Islet precursor cell (in vitro differentiated cells): ENCODE data around the gene SHC1.

Experiments
- DNase-seq: peaks from one replicate; pipeline ENCODE4 v3.0.0-alpha.2; 2018

The SHC1 gene

DNA sequence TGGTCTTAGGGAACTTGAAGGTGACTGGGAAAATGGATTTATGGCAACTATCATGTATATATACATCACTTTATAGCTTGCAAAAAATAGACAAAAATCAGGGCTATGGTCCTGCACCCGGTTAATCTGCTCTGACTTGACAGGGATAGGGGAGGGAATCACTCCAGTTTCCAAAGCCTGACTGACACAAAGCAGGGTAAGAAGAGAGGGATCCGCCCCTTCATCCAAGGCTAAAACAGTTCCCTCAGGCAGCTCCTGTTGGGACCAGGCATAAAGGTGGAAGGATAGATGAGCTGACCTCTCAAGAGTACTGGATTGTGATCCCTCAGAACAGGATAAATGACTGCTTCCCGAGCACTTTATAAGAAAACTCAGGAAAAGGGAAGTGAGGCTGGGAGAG lies 16.0 kb downstream of the SHC1 start:
- DNase-seq = no peak

- no peak for DNase-seq
These were observed 16.9 kb downstream of the SHC1 start for GRCh38 chr1:154953611-154954038.

DNA sequence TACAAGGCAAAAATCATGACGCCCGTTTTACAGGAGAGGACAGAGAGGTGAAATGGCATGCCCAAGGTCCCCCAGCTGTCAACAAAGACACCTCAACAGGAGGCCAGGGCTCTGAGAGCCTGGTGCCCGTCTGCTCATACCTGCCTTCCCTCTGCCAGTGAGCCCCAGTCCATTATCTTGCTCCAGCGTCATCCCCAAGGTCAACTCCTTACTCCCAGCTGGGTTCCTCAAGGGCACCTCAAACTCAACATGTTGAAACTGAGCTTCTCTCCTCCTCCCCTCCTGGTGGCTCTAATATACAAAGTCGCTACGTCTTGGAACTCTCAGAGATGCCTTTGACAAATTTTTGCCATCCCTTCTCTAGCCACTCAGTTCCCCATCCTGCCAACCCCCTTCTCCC lies 17.9 kb downstream of the SHC1 start:
- no peak for DNase-seq

- DNase-seq = no peak
These were observed 18.5 kb downstream of the SHC1 start for GRCh38 chr1:154951901-154952657.

- DNase-seq = no peak
These were observed 22.5 kb downstream of the SHC1 start for GRCh38 chr1:154948079-154948478.

DNA sequence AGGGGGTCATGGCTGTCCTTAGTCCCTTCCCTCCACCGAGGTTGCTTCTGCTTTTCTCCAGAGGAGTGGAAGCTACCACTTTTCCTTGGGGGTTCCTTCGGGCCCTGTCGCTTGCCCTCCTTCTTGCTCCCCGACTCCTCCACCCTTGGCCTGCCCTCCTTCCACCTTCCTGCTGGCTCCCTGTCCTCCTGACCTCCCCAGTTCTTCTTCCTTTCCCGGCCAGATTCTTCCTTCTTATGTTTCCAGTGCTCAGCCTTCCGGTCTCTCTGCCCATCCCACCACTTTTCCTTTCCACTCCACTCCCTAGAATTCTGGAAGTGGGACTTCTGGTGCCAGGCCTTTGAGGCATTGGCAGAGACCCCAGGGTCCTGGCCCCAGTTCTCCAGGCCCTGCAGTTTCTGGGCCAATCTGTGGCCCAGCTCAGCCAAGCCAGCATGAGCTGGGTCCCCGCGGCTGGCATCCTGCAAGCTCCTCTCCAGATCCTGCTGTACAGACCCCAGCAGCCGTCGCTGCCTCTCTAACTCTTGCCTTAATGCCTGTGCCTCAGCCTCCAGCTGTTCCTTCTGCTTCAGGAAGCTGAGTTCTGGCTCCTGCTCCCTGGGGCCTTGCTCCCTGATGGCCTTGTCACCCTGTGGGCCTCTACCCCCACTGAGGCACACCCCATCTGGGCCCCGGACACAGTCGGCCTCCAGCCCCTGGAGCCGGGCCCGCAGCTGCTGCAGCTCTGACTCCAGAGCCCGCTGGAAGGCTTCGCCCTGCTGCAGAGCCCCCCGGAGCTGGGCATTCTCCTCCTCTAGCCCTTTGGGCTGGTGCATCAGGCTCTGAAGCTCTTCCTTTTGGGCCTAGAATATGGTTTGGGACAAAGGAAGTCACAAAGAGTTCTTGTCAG lies 24.3 kb downstream of the SHC1 start:
- no peak for DNase-seq

GRCh38 chr1:154945160-154945961 lies 25.2 kb downstream of the SHC1 start:
- no peak for DNase-seq

DNA sequence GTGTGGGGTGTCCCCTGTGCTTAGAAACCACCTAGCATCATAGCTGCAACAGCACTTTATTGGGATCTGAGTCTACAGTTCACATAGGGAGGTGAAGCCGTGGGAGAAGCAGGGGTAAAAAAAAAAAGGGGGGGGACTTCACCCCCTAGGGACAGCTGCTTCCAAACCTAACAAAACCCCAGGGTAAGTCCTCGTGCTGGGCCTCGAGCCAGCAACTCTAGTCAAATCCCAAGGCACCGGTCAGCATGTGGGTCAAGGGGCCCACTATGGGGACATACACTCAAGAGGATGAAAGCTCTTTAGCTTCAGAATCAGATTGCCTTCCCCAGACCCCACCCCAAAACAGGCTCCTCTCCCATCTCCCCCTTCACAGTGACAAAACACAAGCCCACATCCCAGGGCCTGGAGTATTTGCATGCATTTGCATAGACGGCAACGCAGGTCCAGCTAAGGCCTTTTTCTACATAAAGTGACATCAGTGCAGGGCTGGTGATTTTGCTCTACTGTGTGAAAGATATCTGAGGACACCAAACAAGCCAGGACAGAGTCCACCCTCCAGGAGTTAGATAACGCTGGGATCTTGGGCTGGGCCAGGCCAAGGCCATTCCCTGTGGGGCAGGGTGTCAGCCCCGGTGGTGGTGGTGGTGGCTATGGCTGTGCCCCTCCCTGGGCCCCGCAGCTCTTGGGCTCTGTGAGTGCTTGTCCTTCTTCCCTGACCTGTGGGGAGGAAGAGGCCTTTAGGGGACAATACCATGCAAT lies 26.0 kb downstream of the SHC1 start:
- no peak for DNase-seq

- DNase-seq = no peak
These were observed 26.7 kb downstream of the SHC1 start for GRCh38 chr1:154943649-154944400.

GRCh38 chr1:154941333-154942013 lies 29.1 kb downstream of the SHC1 start:
- DNase-seq = peak; percentile 77

GRCh38 chr1:154940651-154941194 lies 29.8 kb downstream of the SHC1 start:
- DNase-seq = no peak

DNA sequence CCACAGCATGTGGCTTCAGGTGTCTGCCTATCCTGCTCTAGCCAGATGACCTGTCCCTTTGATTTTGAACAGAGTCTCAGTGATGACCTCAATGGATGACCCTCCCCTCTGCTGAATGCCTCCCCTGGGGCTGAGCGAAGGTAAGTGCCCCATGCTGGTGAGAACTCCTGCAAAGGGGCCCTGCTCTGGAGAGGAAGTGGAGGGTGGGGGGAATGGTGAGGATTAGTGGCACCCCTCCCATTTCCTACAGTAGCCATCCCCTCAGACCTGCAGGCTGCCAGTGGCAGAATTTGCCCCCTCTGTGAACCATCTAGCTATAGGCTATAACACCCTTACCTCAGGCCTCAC lies 30.4 kb downstream of the SHC1 start:
- DNase-seq = peak; percentile 70

DNA sequence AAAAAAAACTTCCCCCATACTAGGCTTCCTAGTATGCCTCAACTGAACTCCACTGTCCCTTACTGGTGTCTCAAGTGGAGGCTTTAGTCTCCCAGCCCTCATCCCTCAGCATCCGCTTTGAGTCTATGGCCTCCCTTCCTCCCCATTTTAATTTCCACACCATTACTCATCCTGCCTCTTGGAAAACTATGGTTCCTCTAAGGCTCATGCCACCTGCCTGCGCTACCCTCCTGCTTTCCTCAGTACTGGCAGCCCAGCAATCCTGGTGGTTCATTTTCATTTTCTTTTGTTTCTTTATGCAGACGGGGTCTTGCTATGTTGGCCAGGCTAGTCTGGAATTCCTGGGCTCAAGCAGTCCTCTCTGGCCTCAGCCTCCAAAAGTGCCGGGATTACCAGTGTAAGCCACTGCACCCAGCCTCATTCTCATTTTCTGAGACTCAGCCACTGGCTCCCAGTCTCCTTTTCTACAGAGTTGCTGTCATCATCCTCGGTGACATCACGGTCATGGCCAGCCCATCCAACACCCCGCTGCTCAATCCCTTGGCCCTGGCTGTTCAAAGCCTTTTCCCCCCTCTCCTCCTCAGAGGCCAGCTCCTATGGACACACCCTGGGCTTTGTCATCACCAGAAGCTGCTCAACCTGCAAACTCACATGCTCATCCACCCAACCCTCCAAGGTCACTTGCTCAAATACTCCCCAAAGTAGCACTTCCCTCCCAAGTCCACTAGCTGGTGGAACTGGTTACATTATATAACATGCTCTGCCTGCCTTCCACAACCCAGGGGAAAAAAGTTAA lies 31.7 kb downstream of the SHC1 start:
- DNase-seq = no peak

DNA sequence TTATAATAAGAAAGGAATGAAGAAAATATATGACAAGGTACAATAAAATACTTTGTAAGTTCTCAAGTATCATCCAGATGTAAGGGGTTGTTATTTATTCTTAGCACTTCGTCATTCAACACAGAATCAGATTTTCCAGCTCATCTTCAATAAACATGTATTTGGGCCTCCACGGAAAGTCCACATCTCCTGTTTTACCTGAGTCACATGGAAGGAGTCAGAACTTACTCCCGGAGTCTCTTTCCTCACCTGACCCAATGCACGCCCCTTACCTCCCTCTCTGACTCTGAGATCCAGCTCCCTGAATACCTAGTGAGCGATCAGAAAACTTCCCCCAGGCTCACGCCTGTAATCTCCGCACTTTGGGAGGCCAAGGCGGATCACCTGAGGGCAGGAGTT lies 32.6 kb downstream of the SHC1 start:
- DNase-seq = no peak

- peak; percentile 89 for DNase-seq
These were observed 33.2 kb downstream of the SHC1 start for GRCh38 chr1:154937085-154937987.

DNA sequence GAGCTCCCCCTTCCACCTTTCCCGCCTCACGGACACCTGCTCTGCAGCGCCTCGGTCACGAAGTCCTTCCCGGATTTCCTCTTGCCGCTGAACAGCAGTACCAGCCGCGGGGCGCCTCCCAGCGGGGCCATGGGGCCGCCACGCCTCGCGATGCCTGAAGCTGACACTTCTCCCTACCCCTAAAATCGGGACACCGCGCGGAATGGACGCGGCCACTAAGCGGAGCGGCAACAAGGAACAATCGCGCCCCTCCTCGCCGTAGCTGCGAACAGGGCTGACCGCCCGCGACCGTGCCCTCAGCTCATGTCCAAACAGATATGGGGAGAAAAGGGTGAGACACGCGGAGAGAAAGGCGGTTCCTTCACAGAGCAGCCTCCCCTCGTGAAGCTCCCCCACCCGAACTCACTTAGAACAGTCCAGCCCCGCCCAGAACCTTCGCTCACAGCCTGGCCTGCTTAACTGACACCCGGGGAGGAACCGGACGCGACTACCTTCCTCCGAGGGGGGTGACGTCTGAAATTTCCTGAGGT lies 33.9 kb downstream of the SHC1 start, which contains the start of gene PMVK:
Gene PMVK (minus strand): TSS at position 165 of the 530 bp plus-strand sequence. CDS start 34 bp downstream, at position 131.
- peak; percentile 96 for DNase-seq

GRCh38 chr1:154935749-154936554 lies 34.6 kb downstream of the SHC1 start:
- no peak for DNase-seq
